ENCODE measurements around the gene NKX1-1.

NKX1-1 gene

GRCh38 chr4:1364217-1364616 lies 42.0 kb downstream of the NKX1-1 start:
- no peak overlapping the region for H3K27ac ChIP-seq (ENCODE audit: low read depth, low read length)
- no peak for TF ChIP-seq EZH2phosphoT487 (conservative IDR thresholded peaks at IDR 0.05; ENCODE audit: low read length)
- TF ChIP-seq CTCF (IDR thresholded peaks at IDR 0.05; ENCODE audit: insufficient read depth, low read length, poor library complexity, severe bottlenecking) = no peak
- no peaks in the 10 kb centered on the region for H3K9me2 ChIP-seq (replicated peaks; ENCODE audit: insufficient read depth, low read length)
- H3K9me3 ChIP-seq (ENCODE audit: insufficient read depth, low read length) = no peaks in the 10 kb centered on the region
- no peak overlapping the region for H3K4me2 ChIP-seq (ENCODE audit: low read depth, low read length, poor library complexity, severe bottlenecking)
- H3K79me2 ChIP-seq (ENCODE audit: insufficient read depth, low read length) = no peaks in the 10 kb centered on the region
- H3K36me3 ChIP-seq (ENCODE audit: low read length) = no peaks in the 10 kb centered on the region
- H3K4me3 ChIP-seq (ENCODE audit: insufficient read depth, low read length, poor library complexity, severe bottlenecking) = no peak overlapping the region
- no peak overlapping the region for H2AFZ ChIP-seq (ENCODE audit: low read depth, low read length, severe bottlenecking)
- no peaks in the 10 kb centered on the region for H3K27me3 ChIP-seq (ENCODE audit: low read length)
- no peak overlapping the region for H3K9ac ChIP-seq (ENCODE audit: low read length)
- H4K20me1 ChIP-seq (ENCODE audit: low read depth, low read length) = no peaks in the 10 kb centered on the region
- H3F3A ChIP-seq (ENCODE audit: insufficient read depth) = no peaks in the 10 kb centered on the region

DNA sequence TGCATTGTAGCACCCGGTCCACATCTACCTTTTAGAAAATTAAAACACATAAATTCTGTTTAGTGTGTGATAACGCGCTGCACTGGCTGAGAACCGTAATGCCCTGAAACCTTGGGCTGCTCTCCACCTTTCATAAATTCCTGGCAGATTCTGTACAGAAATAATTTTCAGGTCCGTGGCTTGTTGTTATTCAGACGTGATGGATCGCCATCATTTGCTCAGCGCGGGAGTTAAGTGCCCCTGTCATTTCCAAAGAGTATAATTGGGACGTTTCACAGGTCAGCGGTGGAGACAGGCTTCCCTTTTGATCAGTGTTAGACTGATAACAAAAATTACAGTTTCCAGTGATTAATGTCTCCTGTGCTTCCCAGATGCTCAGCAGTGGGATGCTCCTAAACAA lies 42.7 kb downstream of the NKX1-1 start:
- H3K4me2 ChIP-seq (ENCODE audit: low read depth, low read length, poor library complexity, severe bottlenecking) = no peak overlapping the region
- no peak overlapping the region for H3K27ac ChIP-seq (ENCODE audit: low read depth, low read length)
- no peak overlapping the region for H3K9ac ChIP-seq (ENCODE audit: low read length)
- no peak overlapping the region for H2AFZ ChIP-seq (ENCODE audit: low read depth, low read length, severe bottlenecking)
- H3K36me3 ChIP-seq (ENCODE audit: low read length) = no peaks in the 10 kb centered on the region
- no peaks in the 10 kb centered on the region for H3K9me2 ChIP-seq (replicated peaks; ENCODE audit: insufficient read depth, low read length)
- no peaks in the 10 kb centered on the region for H3K79me2 ChIP-seq (ENCODE audit: insufficient read depth, low read length)
- H3K9me3 ChIP-seq (ENCODE audit: insufficient read depth, low read length) = no peaks in the 10 kb centered on the region
- H3F3A ChIP-seq (ENCODE audit: insufficient read depth) = no peaks in the 10 kb centered on the region
- no peaks in the 10 kb centered on the region for H4K20me1 ChIP-seq (ENCODE audit: low read depth, low read length)
- no peak for TF ChIP-seq EZH2phosphoT487 (conservative IDR thresholded peaks at IDR 0.05; ENCODE audit: low read length)
- no peak for TF ChIP-seq CTCF (IDR thresholded peaks at IDR 0.05; ENCODE audit: insufficient read depth, low read length, poor library complexity, severe bottlenecking)
- no peak overlapping the region for H3K4me3 ChIP-seq (ENCODE audit: insufficient read depth, low read length, poor library complexity, severe bottlenecking)
- H3K27me3 ChIP-seq (ENCODE audit: low read length) = no peaks in the 10 kb centered on the region

DNA sequence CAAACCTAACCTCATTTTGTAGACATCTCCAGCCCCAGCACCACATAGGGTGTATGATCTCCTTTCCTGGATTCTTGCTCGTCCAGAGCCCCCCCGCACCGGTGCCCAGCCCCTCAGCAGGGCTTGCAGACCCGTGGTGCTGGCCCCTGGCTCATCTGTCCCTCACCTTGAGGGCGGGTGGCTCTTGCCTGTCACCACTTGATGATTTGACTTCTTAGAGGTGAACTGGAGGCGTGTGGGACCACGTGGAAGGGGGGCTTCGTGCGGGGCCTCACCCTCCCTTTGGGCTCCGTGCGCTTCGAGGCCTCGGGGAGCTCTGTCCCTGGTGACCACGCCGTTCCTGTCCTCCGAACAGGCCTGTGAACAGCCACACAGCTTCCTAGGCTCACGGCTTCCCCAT lies 43.7 kb downstream of the NKX1-1 start:
- no peak for TF ChIP-seq EZH2phosphoT487 (conservative IDR thresholded peaks at IDR 0.05; ENCODE audit: low read length)
- no peak for TF ChIP-seq CTCF (IDR thresholded peaks at IDR 0.05; ENCODE audit: insufficient read depth, low read length, poor library complexity, severe bottlenecking)
- Histone ChIP-seq H4K20me1 (ENCODE audit: low read depth, low read length) (no peaks in the 10 kb centered on the region), H3K4me2 (ENCODE audit: low read depth, low read length, poor library complexity, severe bottlenecking) (no peak overlapping the region), H3K9me2 (replicated peaks; ENCODE audit: insufficient read depth, low read length) (no peaks in the 10 kb centered on the region), H3K9ac (ENCODE audit: low read length) (no peak overlapping the region), H3K9me3 (ENCODE audit: insufficient read depth, low read length) (no peaks in the 10 kb centered on the region), H3K27ac (ENCODE audit: low read depth, low read length) (no peak overlapping the region), H3K27me3 (ENCODE audit: low read length) (no peaks in the 10 kb centered on the region), H3K36me3 (ENCODE audit: low read length) (no peaks in the 10 kb centered on the region), H3K79me2 (ENCODE audit: insufficient read depth, low read length) (no peaks in the 10 kb centered on the region), H2AFZ (ENCODE audit: low read depth, low read length, severe bottlenecking) (no peak overlapping the region), H3F3A (ENCODE audit: insufficient read depth) (no peaks in the 10 kb centered on the region), H3K4me3 (ENCODE audit: insufficient read depth, low read length, poor library complexity, severe bottlenecking) (no peak overlapping the region)

GRCh38 chr4:1362046-1362445 lies 44.2 kb downstream of the NKX1-1 start:
- Histone ChIP-seq H3K9me3 (ENCODE audit: insufficient read depth, low read length) (no peaks in the 10 kb centered on the region), H4K20me1 (ENCODE audit: low read depth, low read length) (no peaks in the 10 kb centered on the region), H3K79me2 (ENCODE audit: insufficient read depth, low read length) (no peaks in the 10 kb centered on the region), H3F3A (ENCODE audit: insufficient read depth) (no peaks in the 10 kb centered on the region), H3K9ac (ENCODE audit: low read length) (no peak overlapping the region), H3K27ac (ENCODE audit: low read depth, low read length) (no peak overlapping the region), H3K27me3 (ENCODE audit: low read length) (no peaks in the 10 kb centered on the region), H3K4me2 (ENCODE audit: low read depth, low read length, poor library complexity, severe bottlenecking) (no peak overlapping the region), H3K36me3 (ENCODE audit: low read length) (no peaks in the 10 kb centered on the region), H2AFZ (ENCODE audit: low read depth, low read length, severe bottlenecking) (no peak overlapping the region), H3K9me2 (replicated peaks; ENCODE audit: insufficient read depth, low read length) (no peaks in the 10 kb centered on the region), H3K4me3 (ENCODE audit: insufficient read depth, low read length, poor library complexity, severe bottlenecking) (no peak overlapping the region)
- TF ChIP-seq EZH2phosphoT487 (conservative IDR thresholded peaks at IDR 0.05; ENCODE audit: low read length) (no peak), CTCF (IDR thresholded peaks at IDR 0.05; ENCODE audit: insufficient read depth, low read length, poor library complexity, severe bottlenecking) (no peak)
